Hematopoietic multipotent progenitor cell (in vitro differentiated cells): ENCODE results near the gene SPRED1. TPM values are rescaled to one million over a fixed set of nuclear protein-coding genes. Genes with fewer than 3 reads are reported as not detected.
A peak's percentile ranks its signal among the peaks of the same experiment; 100 is the strongest.

Source experiments
- DNase-seq, 3 donors: peaks; one replicate each; pipeline ENCODE4 v3.0.0-alpha.2; 2011 to 2015; ENCODE audit warnings: low read depth in 2 of 3, low spot score in 2 of 3
- total RNA-seq: library from RNA; depleted of rRNA; stranded (reverse); fragments of >200 nt; gene quantifications from one replicate; pipeline ENCODE4 v1.2.3, GENCODE V29; 2012

The SPRED1 gene
- total RNA-seq: 2.4 TPM

DNA sequence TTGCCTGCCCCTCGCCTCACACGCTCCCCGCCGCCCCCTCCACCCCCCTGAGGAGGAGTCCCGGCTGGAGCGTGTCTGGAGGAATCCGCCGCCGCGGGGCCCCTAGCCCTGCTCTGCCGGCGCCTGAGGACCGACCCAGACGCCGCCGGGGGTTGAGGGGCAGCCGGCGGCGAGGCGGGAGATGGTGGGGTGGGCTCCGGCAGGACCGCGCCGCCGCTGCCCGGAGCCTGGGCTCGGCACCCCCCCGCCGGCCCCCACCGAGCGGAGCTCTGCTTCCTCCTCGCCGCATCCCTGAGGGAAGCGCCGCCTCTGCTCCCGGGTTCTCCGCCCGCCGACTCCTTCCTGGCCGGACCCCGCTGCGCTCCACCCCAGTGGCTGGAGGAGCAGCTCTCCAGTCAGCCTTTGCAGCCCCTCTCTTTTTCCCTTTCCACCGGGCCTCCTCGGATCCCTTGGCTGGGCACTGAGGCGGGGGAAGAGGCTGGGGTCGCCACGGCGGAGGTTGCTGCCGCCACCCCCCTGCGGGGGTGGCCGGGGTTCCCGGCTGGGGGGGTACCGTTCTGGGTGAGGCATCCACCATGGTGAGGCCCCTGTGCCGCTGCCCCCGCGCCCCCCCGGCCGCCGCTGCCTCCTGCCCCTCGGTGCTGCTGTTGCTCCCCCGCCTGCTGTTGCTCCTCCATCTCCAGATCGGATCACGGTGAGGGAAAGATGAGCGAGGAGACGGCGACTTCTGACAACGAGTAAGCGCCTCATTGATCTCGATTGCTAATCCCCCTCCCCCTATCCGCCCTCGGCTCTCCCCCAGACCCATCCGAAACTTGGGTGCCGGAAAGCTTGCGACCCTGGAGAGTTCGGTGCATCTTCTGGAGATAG, at the start of gene SPRED1:
TSS of gene SPRED1 (plus strand) at position 356 of the 870 bp plus-strand sequence. CDS start at position 706, 350 bp downstream.
- peak in 2 of 3 donors; percentile 18 to 22 for DNase-seq

DNA sequence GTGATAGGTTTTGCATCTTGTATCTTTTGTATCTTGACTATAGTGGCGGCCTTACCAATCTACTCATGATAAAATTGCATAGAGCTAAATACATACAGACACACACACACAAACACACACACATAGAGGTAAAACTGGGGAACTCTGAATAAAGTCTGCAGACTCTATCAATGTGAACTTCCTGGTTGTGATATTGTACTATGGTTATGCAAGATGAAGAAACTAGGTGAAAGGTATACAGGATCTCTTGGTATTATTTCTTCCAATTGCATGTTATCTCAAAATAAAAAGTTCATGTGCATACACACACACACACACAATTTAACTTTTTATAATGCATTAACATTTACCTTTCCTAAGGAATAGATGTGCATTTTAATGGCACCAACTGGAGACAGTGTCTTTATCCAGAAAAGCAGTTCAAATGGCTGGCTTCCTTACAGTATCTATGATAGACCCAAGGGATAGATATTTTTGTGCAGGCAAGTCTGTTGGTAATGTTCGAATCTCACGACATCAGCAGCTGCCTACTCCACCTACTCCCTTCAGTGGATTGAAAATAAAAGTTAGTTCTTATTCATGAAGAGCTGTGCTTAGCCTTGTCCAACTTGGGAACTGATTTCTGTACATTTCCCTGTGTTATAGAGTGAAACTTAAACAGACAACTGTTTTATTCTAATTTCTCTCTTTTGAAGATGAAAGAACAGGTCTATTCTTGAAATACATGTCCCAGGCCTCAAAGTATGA, 46.9 kb upstream of the SPRED1 start:
- DNase-seq: no peak

DNA sequence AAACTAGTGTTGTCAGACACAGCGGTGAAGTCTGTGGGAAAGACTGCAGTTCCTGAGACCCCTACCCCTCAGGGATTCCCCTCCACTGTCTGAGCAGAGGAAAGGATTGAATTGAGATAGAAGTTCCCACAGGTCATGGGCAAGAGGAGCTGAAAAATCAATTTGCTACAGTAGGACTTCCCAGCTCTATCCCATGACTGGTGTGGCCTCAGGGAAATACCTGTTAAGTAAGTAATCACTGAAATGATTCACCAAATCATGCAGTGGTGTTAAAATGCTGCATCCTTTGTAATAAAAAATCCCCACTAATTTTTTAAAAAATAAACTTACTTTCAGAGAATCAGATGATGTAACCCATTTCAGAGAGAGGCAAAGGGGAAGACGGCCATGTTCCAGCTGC, 45.0 kb upstream of the SPRED1 start:
- DNase-seq: no peak

DNA sequence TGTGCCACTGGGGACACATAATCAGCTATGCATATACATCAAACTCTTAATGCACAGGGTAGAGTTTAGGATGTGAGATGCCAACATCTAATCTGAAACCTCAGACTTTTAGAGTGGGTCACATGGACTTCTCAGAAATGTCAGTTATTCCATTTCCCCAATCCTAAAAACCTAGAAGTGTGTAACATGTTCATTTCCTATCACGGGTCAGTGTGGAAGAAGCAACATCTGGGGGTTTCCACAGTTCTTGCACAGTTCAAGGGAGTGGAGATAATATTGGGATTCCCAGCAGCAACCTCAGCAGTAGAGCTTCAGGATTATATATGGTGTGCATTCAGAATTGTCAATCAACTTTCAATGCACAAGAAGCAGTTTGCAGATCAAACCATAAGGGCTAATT, 44.4 kb upstream of the SPRED1 start:
- no peak for DNase-seq

DNA sequence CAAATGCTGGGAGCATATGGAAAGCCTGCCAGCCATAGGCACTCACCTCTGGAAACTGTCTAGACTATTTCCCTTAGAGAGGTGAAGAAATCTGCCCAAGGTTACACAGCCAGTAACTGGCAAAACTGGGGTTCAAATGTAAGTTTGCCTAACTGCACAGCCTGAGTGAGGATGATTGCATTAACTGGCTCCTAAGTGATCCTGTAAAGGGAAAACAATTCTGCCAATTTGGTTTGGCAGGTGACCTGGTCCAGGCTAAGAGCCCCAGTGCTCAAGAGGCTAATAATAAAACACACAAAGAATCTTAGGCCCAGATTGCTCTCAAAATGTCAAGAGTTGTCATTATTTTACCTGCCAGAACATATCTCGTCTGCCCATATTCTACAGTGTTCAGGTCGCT, 43.9 kb upstream of the SPRED1 start:
- no peak for DNase-seq

DNA sequence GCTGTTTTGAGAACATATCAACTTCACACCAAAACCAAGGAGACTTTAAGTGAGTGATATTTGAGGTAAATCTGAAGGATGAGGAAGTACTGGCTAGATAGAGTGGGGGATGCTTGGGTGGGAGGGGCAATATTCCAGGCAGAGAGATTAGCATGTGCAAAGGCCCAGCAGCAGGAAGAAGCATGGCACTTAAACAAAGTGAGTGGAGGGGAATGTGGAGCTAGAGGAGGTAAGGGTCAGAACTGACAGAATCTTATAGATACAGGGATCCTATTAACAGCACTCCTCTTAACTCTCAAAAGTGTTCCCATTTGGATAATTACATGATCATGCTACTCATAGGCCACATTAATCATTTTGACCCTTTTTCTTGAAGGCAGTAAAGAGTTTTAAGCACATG, 41.4 kb upstream of the SPRED1 start:
- no peak for DNase-seq

DNA sequence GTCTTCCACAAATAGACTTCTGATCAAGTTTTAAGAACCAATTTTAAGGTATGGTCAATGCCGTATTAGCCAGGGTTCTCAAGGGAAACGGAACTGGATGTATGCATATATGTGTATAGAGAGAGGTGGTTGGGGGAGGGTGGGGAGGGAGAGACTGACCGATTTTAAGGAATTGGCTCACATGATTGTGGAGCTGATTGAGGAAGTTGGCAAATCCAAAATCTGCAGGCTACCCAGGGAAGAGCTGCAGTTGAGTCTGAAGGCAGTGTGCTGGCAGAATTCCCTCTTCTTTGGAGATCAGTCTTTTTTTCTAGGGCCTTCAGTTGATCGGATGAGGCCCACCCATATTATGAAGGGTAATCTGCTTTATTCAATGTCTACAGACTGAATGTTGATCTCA, 40.8 kb upstream of the SPRED1 start:
- DNase-seq: no peak

DNA sequence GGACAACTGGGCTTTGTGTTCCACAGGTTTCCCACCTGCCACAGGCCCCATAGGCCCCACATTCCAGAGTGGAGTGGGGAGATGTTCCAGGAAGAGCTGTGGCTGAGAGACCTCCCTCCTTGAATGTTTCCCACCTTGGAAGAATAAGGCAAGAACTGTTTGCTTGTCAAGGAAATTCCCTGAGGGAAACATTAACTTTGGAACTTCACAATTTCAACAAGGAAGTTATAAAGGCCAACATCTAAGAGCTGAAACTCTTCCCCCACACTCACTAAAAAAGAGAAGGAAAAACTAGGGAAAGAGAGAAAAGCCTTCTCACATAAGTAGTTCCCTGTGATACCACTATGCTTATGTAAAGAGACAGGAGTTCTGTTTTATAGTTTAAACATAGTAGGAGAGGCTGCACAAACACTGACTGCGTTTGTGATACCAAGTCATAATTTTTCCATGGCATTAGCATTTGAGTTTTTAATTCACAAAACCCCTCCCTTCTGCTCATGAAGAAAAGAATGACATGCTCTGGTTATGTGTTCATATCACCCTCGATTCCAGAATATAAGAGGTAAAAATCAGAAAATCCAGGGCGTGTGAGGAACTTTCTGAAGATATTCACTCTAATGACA, 39.8 kb upstream of the SPRED1 start:
- DNase-seq: no peak

DNA sequence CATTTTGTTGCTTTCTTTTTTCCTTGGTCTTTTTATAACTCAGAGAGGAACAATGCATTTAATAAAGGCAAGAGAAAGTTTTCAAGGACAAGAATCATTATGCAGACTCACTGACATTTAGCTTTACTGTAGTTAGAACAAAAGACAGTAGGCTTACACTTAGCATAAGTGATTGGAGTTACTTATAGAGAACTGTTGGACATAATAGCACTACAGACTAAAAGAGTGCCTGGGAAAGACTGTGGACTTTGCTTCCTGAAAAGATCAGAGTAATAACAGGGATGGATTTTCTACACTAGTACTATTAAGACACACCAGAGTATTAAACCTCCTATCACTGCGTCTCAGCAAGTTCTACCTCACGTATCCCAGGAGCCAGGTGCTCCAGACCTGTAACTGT, 39.3 kb upstream of the SPRED1 start:
- DNase-seq: no peak

DNA sequence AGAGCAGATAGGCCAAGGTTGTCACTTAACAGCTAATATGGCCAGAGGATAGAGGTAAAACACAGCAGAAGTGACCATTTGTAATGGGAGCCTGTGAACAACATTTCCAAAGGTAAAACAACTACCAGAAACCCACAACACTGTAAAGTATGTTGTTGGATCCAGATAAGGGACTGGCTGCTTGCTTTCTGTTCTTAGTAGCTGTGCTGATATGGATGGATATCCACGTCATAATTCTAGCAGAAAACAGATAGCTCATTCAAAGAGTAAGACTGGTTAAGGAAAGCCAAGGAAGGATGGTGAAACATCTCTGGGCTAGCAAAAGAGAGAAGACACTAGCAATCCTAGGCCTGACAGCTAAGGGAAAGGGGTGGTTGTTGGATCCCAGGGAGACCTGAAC, 36.9 kb upstream of the SPRED1 start:
- DNase-seq: no peak

DNA sequence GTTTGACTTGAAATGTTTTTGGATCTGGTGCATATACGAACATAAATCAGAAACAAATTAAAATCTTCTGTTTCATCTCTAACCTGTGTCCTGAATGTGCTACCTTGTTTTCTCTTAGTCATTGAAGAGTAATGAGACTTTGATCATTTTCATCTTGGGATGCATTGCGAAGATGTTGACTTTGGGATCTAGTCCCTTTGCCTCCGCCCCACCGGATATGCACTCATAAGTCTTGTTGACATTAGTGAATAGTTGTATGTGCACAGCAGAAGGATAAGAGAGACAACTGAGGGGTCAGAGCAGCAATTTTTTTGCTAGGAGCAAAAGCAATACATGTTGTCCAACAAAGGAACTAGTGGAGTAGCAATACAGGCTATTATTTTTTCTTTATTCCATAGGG, 35.9 kb upstream of the SPRED1 start:
- DNase-seq: no peak

DNA sequence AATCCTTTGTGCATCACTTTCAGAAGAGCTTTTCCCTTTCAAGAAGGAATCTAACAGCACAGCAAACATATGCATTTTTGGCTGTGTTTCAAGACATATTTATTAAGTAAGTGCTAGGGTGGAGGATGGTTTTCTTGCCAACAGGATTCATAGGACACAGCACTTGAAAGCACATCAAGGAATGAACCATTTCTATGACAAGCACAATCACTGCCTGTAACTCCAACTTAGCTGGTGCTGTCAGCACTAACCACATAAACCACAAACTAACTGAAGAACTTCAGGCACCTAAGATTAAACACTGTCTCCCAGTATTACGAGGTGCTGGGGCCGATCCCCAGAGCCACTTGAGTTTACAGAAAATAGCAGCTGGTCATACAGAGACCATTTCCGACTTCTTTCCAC, 35.4 kb upstream of the SPRED1 start:
- DNase-seq: peak in 2 of 3 donors; percentile 13 to 48

DNA sequence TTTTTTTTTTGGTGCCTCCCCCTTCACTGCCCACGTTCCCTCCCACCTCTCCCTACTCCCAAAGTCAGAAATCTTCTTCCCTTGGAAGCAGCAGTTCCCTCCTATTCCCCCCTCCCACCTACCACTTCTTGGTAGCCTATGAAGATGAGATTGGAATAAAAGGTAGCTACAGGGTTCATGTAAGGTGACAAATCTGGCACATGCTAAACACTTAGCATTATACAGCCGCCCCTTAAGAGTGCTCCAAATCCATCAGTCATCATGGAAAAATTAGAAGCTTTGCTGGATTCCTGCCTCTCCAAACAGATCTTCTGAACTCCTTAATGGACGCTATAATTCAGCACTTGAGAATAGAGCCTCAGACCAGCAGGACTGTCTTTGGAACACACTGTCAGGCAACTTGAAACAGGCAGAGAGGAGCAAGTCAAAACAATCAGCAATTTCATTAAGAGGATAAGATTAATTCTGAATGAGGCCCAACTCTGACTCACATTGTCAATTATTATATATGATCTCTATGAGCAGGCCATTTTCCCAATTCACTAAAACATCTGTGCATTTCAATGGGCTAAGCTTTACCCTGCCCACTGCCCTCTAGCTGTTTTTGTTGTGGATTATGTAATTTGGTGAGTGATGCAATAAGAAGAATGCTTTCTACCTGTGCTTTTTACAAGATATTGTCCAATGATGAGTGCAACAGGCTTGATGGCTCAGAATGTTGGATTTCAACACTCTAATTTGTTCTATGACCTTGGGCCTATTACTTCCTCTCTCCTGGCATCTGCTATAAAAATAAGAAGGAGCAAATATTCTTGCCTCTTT, 34.6 kb upstream of the SPRED1 start:
- DNase-seq: no peak

DNA sequence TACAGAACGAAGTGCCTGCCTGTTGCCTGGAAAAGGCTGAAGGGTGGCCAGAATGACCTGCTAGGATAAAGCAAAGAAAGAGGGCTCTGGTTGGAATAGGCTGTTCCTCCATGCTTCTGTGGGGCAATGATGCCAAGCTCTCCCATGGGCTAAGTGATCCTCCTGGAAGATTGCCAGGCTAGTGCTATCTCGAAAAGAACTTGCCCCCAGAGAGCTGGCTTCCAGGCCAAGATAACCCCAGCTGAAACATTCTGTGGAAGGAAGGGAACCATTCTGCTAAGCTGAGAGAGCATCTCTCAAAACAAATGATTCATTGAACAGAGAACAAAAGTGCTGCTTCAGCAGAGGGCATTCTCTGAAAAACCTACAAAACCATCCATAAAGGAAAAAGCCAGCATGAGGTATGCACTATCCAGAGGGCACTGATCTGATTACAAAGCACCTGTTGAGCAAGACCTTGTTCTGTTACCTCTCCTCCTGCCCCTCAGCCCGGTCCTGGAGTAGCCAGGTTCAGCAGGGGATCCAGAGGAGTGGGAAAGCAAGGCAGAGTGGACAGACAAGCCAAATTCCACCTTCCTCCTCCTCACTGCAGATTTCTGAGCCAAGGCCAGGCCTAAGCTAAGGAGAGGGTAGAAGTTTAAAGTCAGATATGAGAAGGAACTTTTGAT, 31.9 kb upstream of the SPRED1 start:
- DNase-seq: no peak

DNA sequence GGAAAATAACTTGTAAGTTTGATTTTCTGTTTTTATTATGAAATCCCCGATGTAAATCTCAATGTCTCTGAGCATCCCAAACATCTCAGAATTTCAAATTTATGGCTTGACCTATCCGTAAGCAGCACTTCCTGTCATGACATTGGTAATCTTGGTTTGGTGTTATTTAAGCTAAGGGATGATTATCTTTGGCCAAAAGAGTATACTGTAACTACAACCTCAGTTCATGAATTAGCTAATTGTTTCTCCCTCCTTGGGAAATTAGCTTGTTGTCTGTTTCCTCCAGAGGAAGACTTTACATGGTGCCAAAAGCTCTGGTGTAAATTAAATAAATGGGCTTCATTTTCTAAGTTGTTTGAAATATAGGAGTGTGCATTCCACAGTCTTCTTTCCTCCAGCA, 28.1 kb upstream of the SPRED1 start:
- no peak for DNase-seq

DNA sequence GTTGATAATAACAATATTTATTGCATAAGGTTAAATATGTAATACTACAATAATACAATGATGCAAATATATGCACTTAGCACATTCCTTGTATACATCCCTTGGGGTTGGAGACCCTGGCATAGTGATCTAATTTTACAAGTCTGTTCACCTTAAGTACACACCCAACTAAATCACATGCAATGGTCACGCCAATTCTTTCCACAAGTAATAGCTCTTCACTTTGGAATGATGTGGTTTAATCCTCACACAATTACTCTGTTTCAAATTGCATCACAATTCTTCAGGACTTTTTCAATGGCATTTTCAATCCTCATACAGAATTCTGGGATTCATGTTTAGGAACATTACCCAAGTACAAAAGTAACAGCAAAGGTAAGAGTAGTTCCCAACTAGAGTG, 27.3 kb upstream of the SPRED1 start:
- DNase-seq: no peak

DNA sequence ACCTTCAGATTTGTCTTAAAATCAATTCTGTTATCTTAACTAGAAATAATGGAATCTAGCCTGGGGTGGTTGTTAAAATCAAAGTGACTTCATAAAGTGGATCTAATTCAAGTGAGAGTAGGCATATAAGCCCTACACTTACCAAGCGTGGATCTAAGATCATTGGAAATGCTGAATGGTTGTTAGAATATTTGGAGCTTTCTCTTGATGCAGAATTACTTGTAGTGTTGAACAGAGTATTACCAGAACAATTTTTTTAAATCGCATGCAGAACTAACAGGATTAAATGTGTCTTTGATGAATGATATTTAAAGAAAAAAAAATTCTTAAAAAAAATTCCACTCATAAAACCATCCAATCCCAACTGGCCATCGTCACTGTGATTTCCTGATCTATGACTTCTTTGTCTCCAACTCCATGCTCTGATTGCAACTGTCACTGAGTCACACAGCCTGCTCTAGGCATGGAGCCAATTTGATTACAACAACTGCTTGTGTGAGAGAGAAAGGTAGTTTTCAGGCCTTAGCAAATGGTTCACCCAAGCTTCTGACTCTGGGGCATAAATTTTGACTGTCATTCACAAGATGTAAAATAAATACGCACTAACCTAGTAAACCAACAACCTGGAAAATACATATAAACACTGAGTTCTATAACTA, 25.9 kb upstream of the SPRED1 start:
- DNase-seq: no peak

DNA sequence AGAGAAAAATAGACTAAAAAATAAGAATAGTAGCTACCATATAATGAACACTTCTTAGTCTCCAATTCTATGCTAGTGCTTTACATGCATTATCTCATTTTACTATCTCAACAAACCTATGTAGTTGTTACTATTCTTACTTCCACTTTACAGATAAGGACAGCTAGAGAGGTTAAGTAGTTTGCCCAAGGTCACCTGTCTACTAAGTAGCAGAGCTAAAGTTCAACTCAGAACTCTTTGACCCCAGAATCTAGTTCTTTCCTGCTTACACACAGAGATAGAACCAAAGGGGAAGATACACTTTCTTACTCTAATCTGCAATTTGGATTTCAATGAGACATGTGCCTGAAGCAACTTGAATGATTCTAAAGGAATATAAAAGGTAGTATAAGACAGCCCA, 24.7 kb upstream of the SPRED1 start:
- no peak for DNase-seq

DNA sequence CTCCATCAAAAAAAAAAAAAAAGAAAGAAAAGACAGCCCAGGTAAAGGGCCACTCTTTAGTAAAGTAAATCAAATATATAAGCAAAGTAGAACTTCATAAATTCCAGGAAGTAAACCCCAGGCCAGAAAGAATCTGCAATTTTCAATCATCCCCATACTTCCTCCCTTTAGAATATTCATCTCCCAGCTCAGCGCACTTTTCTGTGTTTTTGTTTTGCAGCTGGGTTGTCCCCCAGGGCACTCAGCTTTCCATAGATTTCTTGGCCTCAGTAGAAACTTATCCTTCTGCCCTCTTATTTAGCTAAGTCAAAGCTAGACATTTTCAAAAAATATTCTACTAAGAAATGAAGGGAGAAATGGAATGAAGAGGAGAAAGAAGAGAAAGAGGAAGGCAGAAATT, 24.0 kb upstream of the SPRED1 start:
- no peak for DNase-seq
